HepG2 (cell line): ENCODE data around the gene CKM. TPM values are rescaled to one million over a fixed set of nuclear protein-coding genes. Genes with fewer than 3 reads are reported as not detected.
A peak's percentile ranks its signal among the peaks of the same experiment; 100 is the strongest.

ENCODE experiments used
- AGO1 ChIP-seq: fragments of 200-400 bp; formaldehyde crosslinking; IDR thresholded peaks from 2 replicates; pipeline ENCODE4 v1.6.1; 2017; ENCODE audit warnings: mild to moderate bottlenecking, low read depth, low read length, moderate library complexity; ENCODE audit not compliant: poor library complexity, severe bottlenecking
- FOXC1 ChIP-seq: sonication (generic); formaldehyde crosslinking; IDR thresholded peaks from 2 replicates; pipeline ENCODE4 v1.8.0; 2022; ENCODE audit warnings: mild to moderate bottlenecking, missing genetic modification reagents, borderline replicate concordance
- GABPA ChIP-seq, 2 experiments: IDR thresholded peaks; 2 replicates each; pipeline ENCODE4 v1.6.1; 2011 to 2016; ENCODE audit warnings: low read depth in 2 of 2, low read length in 1 of 2, missing biosample characterization in 1 of 2, missing genetic modification characterization in 1 of 2
- GABPB1 ChIP-seq: IDR thresholded peaks from 2 replicates; pipeline ENCODE4 v1.6.1; 2016; ENCODE audit warnings: mild to moderate bottlenecking, missing genetic modification reagents, moderate library complexity, missing compliant biosample characterization
- IKZF4 ChIP-seq: sonication (generic); formaldehyde crosslinking; IDR thresholded peaks from 2 replicates; pipeline ENCODE4 v1.5.1; 2020; ENCODE audit warnings: borderline replicate concordance, mild to moderate bottlenecking, low read depth, missing genetic modification reagents; ENCODE audit errors: not compliant biosample characterization
- MBD4 ChIP-seq: IDR thresholded peaks from 2 replicates; pipeline ENCODE4 v1.6.1; 2012; ENCODE audit warnings: low read length, inconsistent platforms, borderline replicate concordance
- MED8 ChIP-seq: sonication (generic); formaldehyde crosslinking; IDR thresholded peaks from 2 replicates; pipeline ENCODE4 v1.8.1; 2023; ENCODE audit warnings: mild to moderate bottlenecking, missing genetic modification reagents; ENCODE audit not compliant: insufficient replicate concordance
- NR2C2 ChIP-seq: sonication (generic); formaldehyde crosslinking; IDR thresholded peaks from 2 replicates; pipeline ENCODE4 v1.4.0; 2020; ENCODE audit warnings: missing genetic modification reagents, mild to moderate bottlenecking, moderate library complexity, borderline replicate concordance
- PHF8 ChIP-seq: sonication (generic); formaldehyde crosslinking; IDR thresholded peaks from 2 replicates; pipeline ENCODE4 v1.5.0; 2020; ENCODE audit warnings: missing genetic modification reagents
- SMAD3 ChIP-seq: sonication (generic); formaldehyde crosslinking; IDR thresholded peaks from 2 replicates; pipeline ENCODE4 v1.4.0; 2020; ENCODE audit warnings: missing genetic modification reagents
- SP2 ChIP-seq: sonication (generic); formaldehyde crosslinking; IDR thresholded peaks from 2 replicates; pipeline ENCODE4 v1.5.1; 2020; ENCODE audit warnings: mild to moderate bottlenecking, missing genetic modification reagents
- XRCC5 ChIP-seq: fragments of 200-400 bp; formaldehyde crosslinking; optimal IDR thresholded peaks from 2 replicates; pipeline ENCODE3; 2017; ENCODE audit warnings: mild to moderate bottlenecking, low read length
- ZFX ChIP-seq: sonication (generic); formaldehyde crosslinking; IDR thresholded peaks from 2 replicates; pipeline ENCODE4 v1.4.0; 2020; ENCODE audit warnings: mild to moderate bottlenecking, low read depth, missing genetic modification reagents, moderate library complexity
- ZFY ChIP-seq: sonication (generic); formaldehyde crosslinking; IDR thresholded peaks from 2 replicates; pipeline ENCODE4 v1.4.0; 2020; ENCODE audit warnings: missing genetic modification reagents
- ZNF292 ChIP-seq: sonication (generic); formaldehyde crosslinking; IDR thresholded peaks from 2 replicates; pipeline ENCODE4 v1.8.1; 2022; ENCODE audit warnings: mild to moderate bottlenecking, low read depth, missing genetic modification reagents, borderline replicate concordance
- ZNF44 ChIP-seq: sonication (generic); formaldehyde crosslinking; IDR thresholded peaks from 2 replicates; pipeline ENCODE4 v1.5.1; 2020; ENCODE audit warnings: mild to moderate bottlenecking, missing genetic modification reagents
- ZNF660 ChIP-seq: sonication (generic); formaldehyde crosslinking; IDR thresholded peaks from 2 replicates; pipeline ENCODE4 v1.5.1; 2020; ENCODE audit warnings: mild to moderate bottlenecking, low read depth, missing genetic modification reagents, borderline replicate concordance
- ZSCAN25 ChIP-seq: sonication (generic); formaldehyde crosslinking; IDR thresholded peaks from 2 replicates; pipeline ENCODE4 v1.8.0; 2022; ENCODE audit warnings: mild to moderate bottlenecking, missing genetic modification reagents
- ZSCAN31 ChIP-seq: sonication (generic); formaldehyde crosslinking; IDR thresholded peaks from 2 replicates; pipeline ENCODE4 v1.5.0; 2020; ENCODE audit warnings: low read depth, mild to moderate bottlenecking, missing genetic modification reagents
- polyA plus RNA-seq, 8 experiments: library from polyadenylated mRNA; depleted of rRNA in 3 of 8; stranded (reverse) in 7 of 8; unstranded in 1 of 8; fragments of >200 nt; fragmentation: Illumina TruSeq in 4 of 8; extraction: Trizol in 4 of 8; gene quantifications; 2 replicates each; pipeline versions ENCODE4 v1.2.1 to v1.2.3, GENCODE V29; 2011 to 2016; ENCODE audit warnings: low read depth in 4 of 8, missing spikeins in 1 of 8, mixed read lengths in 1 of 8; ENCODE audit not compliant: insufficient read depth in 1 of 8
- total RNA-seq, 5 experiments: library from RNA; depleted of rRNA; stranded (reverse); fragments of >200 nt; fragmentation: Illumina TruSeq; extraction: Trizol; gene quantifications; 2 replicates each; pipeline ENCODE4 v1.2.3, GENCODE V29; 2016; ENCODE audit warnings: low read depth in 1 of 5
- TF ChIP-seq, protein P1 (sequence below), 2 experiments: sonication (generic) in 1 of 2; formaldehyde crosslinking in 1 of 2; IDR thresholded peaks; 2 replicates each; pipeline versions ENCODE4 v1.6.1 to v1.9.0; 2014 to 2022; ENCODE audit warnings: antibody characterized with exemption in 1 of 2, borderline replicate concordance in 1 of 2, inconsistent platforms in 1 of 2, low read depth in 1 of 2, missing genetic modification reagents in 1 of 2
- TF ChIP-seq, protein P2 (sequence below): sonication (generic); formaldehyde crosslinking; IDR thresholded peaks from 2 replicates; pipeline ENCODE4 v1.4.0; 2020; ENCODE audit warnings: missing genetic modification reagents, low read depth, mild to moderate bottlenecking, borderline replicate concordance
- TF ChIP-seq, protein P3 (sequence below): sonication (generic); formaldehyde crosslinking; IDR thresholded peaks from 2 replicates; pipeline ENCODE4 v1.5.0; 2020; ENCODE audit warnings: mild to moderate bottlenecking, missing genetic modification reagents, moderate library complexity

The CKM gene
- total and polyA plus RNA-seq, 2 of the 13 experiments (the other 11 are each of a cell fraction or from before 2014, with no cell fraction given) = 0.54 to 0.80 TPM

DNA sequence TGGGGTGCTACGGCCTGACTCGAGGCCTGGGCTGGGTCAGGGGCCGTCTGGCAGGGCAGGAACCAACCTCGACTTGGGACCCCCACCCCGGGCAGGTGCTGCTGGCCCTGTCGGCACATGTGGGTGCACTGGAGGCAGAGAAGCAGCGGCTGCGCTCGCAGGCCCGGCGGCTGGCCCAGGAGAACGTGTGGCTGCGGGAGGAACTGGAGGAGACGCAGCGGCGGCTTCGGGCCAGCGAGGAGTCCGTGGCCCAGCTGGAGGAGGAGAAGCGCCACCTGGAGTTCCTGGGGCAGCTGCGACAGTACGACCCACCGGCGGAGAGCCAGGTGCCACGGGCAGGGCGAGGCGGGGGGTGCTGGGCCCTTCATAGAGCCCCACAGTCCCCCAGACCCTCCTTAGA is 23.8 kb upstream of the CKM start (continued):
- TF ChIP-seq, protein P1, sequence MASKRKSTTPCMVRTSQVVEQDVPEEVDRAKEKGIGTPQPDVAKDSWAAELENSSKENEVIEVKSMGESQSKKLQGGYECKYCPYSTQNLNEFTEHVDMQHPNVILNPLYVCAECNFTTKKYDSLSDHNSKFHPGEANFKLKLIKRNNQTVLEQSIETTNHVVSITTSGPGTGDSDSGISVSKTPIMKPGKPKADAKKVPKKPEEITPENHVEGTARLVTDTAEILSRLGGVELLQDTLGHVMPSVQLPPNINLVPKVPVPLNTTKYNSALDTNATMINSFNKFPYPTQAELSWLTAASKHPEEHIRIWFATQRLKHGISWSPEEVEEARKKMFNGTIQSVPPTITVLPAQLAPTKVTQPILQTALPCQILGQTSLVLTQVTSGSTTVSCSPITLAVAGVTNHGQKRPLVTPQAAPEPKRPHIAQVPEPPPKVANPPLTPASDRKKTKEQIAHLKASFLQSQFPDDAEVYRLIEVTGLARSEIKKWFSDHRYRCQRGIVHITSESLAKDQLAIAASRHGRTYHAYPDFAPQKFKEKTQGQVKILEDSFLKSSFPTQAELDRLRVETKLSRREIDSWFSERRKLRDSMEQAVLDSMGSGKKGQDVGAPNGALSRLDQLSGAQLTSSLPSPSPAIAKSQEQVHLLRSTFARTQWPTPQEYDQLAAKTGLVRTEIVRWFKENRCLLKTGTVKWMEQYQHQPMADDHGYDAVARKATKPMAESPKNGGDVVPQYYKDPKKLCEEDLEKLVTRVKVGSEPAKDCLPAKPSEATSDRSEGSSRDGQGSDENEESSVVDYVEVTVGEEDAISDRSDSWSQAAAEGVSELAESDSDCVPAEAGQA (IDR thresholded peaks at IDR 0.05; ENCODE audit: low read depth) = no peak
- TF ChIP-seq, protein P1 (CRISPR knock-in tag; IDR thresholded peaks at IDR 0.05; ENCODE audit: borderline replicate concordance) = no peak
- no peak for TF ChIP-seq ZSCAN25
- TF ChIP-seq, protein P2, sequence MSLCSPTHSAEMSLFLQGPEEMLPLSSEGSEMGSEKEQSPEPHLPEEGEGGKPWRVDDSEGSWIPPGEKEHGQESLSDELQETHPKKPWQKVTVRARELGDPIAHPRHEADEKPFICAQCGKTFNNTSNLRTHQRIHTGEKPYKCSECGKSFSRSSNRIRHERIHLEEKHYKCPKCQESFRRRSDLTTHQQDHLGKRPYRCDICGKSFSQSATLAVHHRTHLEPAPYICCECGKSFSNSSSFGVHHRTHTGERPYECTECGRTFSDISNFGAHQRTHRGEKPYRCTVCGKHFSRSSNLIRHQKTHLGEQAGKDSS = no peak
- TF ChIP-seq GABPA (IDR thresholded peaks at IDR 0.05; ENCODE audit: low read depth, low read length) = no peak
- TF ChIP-seq GABPA (CRISPR knock-in tag; IDR thresholded peaks at IDR 0.05; ENCODE audit: low read depth) = no peak
- TF ChIP-seq ZFY (CRISPR knock-in tag) = 0 out of 2 replicates have a peak, but pooled peaks have one; percentile 25
- no peak for TF ChIP-seq PHF8 (CRISPR knock-in tag)
- TF ChIP-seq MBD4 = no peak
- peak; percentile 40; the same call in 1 of the 2 replicates for TF ChIP-seq GABPB1
- TF ChIP-seq ZNF660 = no peak
- TF ChIP-seq ZSCAN31 (CRISPR knock-in tag) = no peak
- TF ChIP-seq IKZF4 (CRISPR knock-in tag) = no peak
- no peak for TF ChIP-seq SMAD3 (CRISPR knock-in tag)
- TF ChIP-seq, protein P3, sequence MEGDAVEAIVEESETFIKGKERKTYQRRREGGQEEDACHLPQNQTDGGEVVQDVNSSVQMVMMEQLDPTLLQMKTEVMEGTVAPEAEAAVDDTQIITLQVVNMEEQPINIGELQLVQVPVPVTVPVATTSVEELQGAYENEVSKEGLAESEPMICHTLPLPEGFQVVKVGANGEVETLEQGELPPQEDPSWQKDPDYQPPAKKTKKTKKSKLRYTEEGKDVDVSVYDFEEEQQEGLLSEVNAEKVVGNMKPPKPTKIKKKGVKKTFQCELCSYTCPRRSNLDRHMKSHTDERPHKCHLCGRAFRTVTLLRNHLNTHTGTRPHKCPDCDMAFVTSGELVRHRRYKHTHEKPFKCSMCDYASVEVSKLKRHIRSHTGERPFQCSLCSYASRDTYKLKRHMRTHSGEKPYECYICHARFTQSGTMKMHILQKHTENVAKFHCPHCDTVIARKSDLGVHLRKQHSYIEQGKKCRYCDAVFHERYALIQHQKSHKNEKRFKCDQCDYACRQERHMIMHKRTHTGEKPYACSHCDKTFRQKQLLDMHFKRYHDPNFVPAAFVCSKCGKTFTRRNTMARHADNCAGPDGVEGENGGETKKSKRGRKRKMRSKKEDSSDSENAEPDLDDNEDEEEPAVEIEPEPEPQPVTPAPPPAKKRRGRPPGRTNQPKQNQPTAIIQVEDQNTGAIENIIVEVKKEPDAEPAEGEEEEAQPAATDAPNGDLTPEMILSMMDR (CRISPR knock-in tag) = peak; percentile 63
- peak; percentile 51; the same call in 1 of the 2 replicates for TF ChIP-seq FOXC1
- no peak for TF ChIP-seq ZNF292 (CRISPR knock-in tag)
- TF ChIP-seq ZNF44 = no peak
- TF ChIP-seq XRCC5 = peak; percentile 28
- TF ChIP-seq ZFX (CRISPR knock-in tag) = peak; percentile 36; the same call in 1 of the 2 replicates
- no peak for TF ChIP-seq NR2C2 (CRISPR knock-in tag)
- TF ChIP-seq AGO1 = peak; percentile 58
- no peak for TF ChIP-seq MED8 (CRISPR knock-in tag)
- no peak for TF ChIP-seq SP2
